Measurements from ENCODE around the gene RIPPLY2. TPM values are rescaled to one million over a fixed set of nuclear protein-coding genes. Genes with fewer than 3 reads are reported as not detected.
A peak's percentile ranks its signal among the peaks of the same experiment; 100 is the strongest.

The RIPPLY2 gene
- total and polyA plus RNA-seq, 2 of the 4 experiments (the other 2 are of a cell fraction): 0.32 TPM; not detected in 1

DNA sequence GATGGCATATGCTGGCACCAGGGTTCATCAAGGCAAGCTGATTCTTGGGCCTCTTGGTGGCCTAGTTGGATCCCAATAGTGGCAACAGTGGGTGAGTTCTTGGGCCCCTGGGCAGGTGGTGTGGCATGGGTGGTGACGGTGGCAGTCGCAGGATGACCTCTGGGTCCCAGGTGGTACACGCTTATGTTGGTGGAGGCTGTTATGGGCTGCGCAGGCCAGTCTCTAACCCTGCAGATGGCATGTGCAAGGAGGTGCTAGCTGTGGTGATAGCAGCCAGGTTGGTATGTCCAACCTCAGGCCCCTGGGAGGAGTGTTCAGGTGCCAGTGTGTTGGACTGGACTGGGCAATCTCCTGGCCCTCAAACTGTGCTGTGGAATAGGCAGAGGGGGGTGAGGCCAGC lies 52.5 kb downstream of the RIPPLY2 start:
- dilution Hi-C loops (cut with HindIII; ENCODE audit: low sequenced_read_pairs, unreplicated experiment): no loop called here
- ATAC-seq (ENCODE audit: low read depth) (no peak), DNase-seq (no peak)
- Histone ChIP-seq H2AFZ (replicated peaks; ENCODE audit: low read length, poor library complexity) (no peak overlapping the region), H4K8ac (ENCODE audit: low read depth in 2 of 2, low read length in 2 of 2) (no peak overlapping the region), H4K5ac (ENCODE audit: low read depth, low read length) (no peak overlapping the region), H2AK9ac (replicated peaks; ENCODE audit: low read depth, low read length, poor library complexity) (peak overlapping the region; percentile 50), H4K20me1 (ENCODE audit: insufficient read depth, low read length) (peaks cover 11% of the 10 kb centered on the region; the same call in 1 of the 2 replicates), H2BK120ac (ENCODE audit: low read depth, low read length) (no peak overlapping the region), H3K27me3 (ENCODE audit: control insufficient read depth, insufficient read depth, low read length) (no peaks in the 10 kb centered on the region), H2BK20ac (ENCODE audit: low read depth, low read length) (no peak overlapping the region), H3K4me1 (ENCODE audit: control insufficient read depth, insufficient read depth, low read length) (peaks cover 1% of the 10 kb centered on the region; the same call in 1 of the 2 replicates), H3K9ac (ENCODE audit: low read depth, low read length) (no peak overlapping the region), H2AK5ac (ENCODE audit: low read depth, low read length) (no peak overlapping the region), H3K14ac (replicated peaks; ENCODE audit: low read depth, low read length) (no peak overlapping the region), H3K27ac (ENCODE audit: insufficient read depth, low read length) (no peak overlapping the region), H3K9me3 (ENCODE audit: control insufficient read depth, insufficient read depth, low read length) (no peaks in the 10 kb centered on the region), H3K4me3 (ENCODE audit: insufficient read depth, low read depth, low read length) (no peak overlapping the region), H3K9me1 (ENCODE audit: insufficient read depth, low read length) (peaks cover 7% of the 10 kb centered on the region; the same call in 1 of the 2 replicates), H2BK15ac (ENCODE audit: low read depth, low read length) (no peak overlapping the region), H3K4me2 (ENCODE audit: low read depth, low read length) (no peak overlapping the region), H3K36me3 (ENCODE audit: control insufficient read depth, insufficient read depth, low read length) (no peaks in the 10 kb centered on the region), H3K79me1 (ENCODE audit: low read depth in 1 of 2, low read length in 2 of 2) (peaks cover 16 to 20% of the 10 kb centered on the region in 2 experiments), H4K91ac (ENCODE audit: insufficient read depth, low read depth, low read length) (no peak overlapping the region), H3K18ac (ENCODE audit: low read depth, low read length) (no peak overlapping the region), H2BK5ac (ENCODE audit: low read depth, low read length, poor library complexity, severe bottlenecking) (no peak overlapping the region), H3K56ac (ENCODE audit: extremely low read depth, insufficient read depth, low read length) (no peak overlapping the region), H3K4ac (ENCODE audit: low read depth, low read length) (no peak overlapping the region), H3K23ac (ENCODE audit: low read depth, low read length) (no peak overlapping the region)
- ChIA-PET POLR2A (ENCODE audit: unreplicated experiment) (no interaction called here), CTCF (no interaction called here)
- TF ChIP-seq MAZ (IDR thresholded peaks at IDR 0.05; ENCODE audit: borderline replicate concordance, low read depth, low read length): no peak
- TF ChIP-seq, protein P1, sequence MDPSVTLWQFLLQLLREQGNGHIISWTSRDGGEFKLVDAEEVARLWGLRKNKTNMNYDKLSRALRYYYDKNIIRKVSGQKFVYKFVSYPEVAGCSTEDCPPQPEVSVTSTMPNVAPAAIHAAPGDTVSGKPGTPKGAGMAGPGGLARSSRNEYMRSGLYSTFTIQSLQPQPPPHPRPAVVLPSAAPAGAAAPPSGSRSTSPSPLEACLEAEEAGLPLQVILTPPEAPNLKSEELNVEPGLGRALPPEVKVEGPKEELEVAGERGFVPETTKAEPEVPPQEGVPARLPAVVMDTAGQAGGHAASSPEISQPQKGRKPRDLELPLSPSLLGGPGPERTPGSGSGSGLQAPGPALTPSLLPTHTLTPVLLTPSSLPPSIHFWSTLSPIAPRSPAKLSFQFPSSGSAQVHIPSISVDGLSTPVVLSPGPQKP (IDR thresholded peaks at IDR 0.05; ENCODE audit: borderline replicate concordance, low read depth, low read length): no peak
- no peak for TF ChIP-seq NFE2L2 (IDR thresholded peaks at IDR 0.05; ENCODE audit: low read depth, low read length)
- TF ChIP-seq RAD21 (IDR thresholded peaks at IDR 0.05; ENCODE audit: low read length): no peak
- TF ChIP-seq RCOR1 (IDR thresholded peaks at IDR 0.05; ENCODE audit: insufficient replicate concordance, low read length): no peak
- TF ChIP-seq FOS (IDR thresholded peaks at IDR 0.05; ENCODE audit: low read depth, low read length): no peak
- TF ChIP-seq CEBPB (IDR thresholded peaks at IDR 0.05; ENCODE audit: low read depth, low read length): no peak
- TF ChIP-seq, protein P2, sequence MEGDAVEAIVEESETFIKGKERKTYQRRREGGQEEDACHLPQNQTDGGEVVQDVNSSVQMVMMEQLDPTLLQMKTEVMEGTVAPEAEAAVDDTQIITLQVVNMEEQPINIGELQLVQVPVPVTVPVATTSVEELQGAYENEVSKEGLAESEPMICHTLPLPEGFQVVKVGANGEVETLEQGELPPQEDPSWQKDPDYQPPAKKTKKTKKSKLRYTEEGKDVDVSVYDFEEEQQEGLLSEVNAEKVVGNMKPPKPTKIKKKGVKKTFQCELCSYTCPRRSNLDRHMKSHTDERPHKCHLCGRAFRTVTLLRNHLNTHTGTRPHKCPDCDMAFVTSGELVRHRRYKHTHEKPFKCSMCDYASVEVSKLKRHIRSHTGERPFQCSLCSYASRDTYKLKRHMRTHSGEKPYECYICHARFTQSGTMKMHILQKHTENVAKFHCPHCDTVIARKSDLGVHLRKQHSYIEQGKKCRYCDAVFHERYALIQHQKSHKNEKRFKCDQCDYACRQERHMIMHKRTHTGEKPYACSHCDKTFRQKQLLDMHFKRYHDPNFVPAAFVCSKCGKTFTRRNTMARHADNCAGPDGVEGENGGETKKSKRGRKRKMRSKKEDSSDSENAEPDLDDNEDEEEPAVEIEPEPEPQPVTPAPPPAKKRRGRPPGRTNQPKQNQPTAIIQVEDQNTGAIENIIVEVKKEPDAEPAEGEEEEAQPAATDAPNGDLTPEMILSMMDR (conservative IDR thresholded peaks at IDR 0.05; ENCODE audit: low read depth, low read length): no peak
- TF ChIP-seq POLR2A (IDR thresholded peaks at IDR 0.05; ENCODE audit: low read depth, low read length): no peak
- TF ChIP-seq MAFK (IDR thresholded peaks at IDR 0.05; ENCODE audit: low read depth, low read length): no peak
- TF ChIP-seq, protein P3, sequence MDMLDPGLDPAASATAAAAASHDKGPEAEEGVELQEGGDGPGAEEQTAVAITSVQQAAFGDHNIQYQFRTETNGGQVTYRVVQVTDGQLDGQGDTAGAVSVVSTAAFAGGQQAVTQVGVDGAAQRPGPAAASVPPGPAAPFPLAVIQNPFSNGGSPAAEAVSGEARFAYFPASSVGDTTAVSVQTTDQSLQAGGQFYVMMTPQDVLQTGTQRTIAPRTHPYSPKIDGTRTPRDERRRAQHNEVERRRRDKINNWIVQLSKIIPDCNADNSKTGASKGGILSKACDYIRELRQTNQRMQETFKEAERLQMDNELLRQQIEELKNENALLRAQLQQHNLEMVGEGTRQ (IDR thresholded peaks at IDR 0.05; ENCODE audit: low read depth, low read length): no peak
- no peak for TF ChIP-seq RFX5 (IDR thresholded peaks at IDR 0.05; ENCODE audit: low read depth, low read length)
- no peak for TF ChIP-seq SMC3 (IDR thresholded peaks at IDR 0.05; ENCODE audit: low read depth, low read length)
- TF ChIP-seq MXI1 (IDR thresholded peaks at IDR 0.05; ENCODE audit: borderline replicate concordance, low read depth, low read length): no peak
- no peak for TF ChIP-seq BHLHE40 (IDR thresholded peaks at IDR 0.05; ENCODE audit: low read depth, low read length)
- TF ChIP-seq CHD1 (IDR thresholded peaks at IDR 0.05; ENCODE audit: low read depth, low read length): no peak
- no CpG with 5 or more reads among the region's 4 CpGs for WGBS, 2 experiments (ENCODE audit: extremely low coverage in 2 of 2, insufficient read length in 1 of 2)
- intact Hi-C loops (cut with micrococcal nuclease): no loop called here
- no TSS peak for BruUV-seq (replicated peaks)
- in situ Hi-C loops (cut with MboI; ENCODE audit: low sequenced_read_pairs): no loop called here
